C4-2B (cell line): ENCODE data around the gene ARRB1.
A peak's percentile ranks its signal among the peaks of the same experiment; 100 is the strongest.

Source experiments
- H3K27ac ChIP-seq: fragments of 450-650 bp; 2 replicates; pipeline ENCODE4 v1.5.1; 2017
- CTCF ChIP-seq: fragments of 450-650 bp; conservative IDR thresholded peaks from 2 replicates; pipeline ENCODE4 v1.5.1; 2017; ENCODE audit warnings: mild to moderate bottlenecking
- ZFX ChIP-seq: fragments of 450-650 bp; IDR thresholded peaks from 2 replicates; pipeline ENCODE4 v1.6.1; 2017

Gene ARRB1

GRCh38 chr11:75345455-75346160 is 5.9 kb downstream of the ARRB1 start:
- H3K27ac ChIP-seq: peak overlapping the region; percentile 97
- no peak for TF ChIP-seq ZFX
- TF ChIP-seq CTCF: no peak

GRCh38 chr11:75344761-75345454 is 6.6 kb downstream of the ARRB1 start:
- H3K27ac ChIP-seq: peak overlapping the region; percentile 97
- TF ChIP-seq CTCF (no peak), ZFX (no peak)

GRCh38 chr11:75344186-75344585 is 7.3 kb downstream of the ARRB1 start:
- peak overlapping the region; percentile 97 for H3K27ac ChIP-seq
- TF ChIP-seq CTCF (no peak), ZFX (no peak)

- TF ChIP-seq CTCF: no peak
- no peak for TF ChIP-seq ZFX
- peak overlapping the region; percentile 97 for H3K27ac ChIP-seq
Observed at GRCh38 chr11:75342966-75343870, 8.2 kb downstream of the ARRB1 start.

- H3K27ac ChIP-seq: peak overlapping the region; percentile 97
- TF ChIP-seq ZFX (no peak), CTCF (no peak)
Observed at GRCh38 chr11:75342231-75342918, 9.1 kb downstream of the ARRB1 start.

- H3K27ac ChIP-seq: peak overlapping the region; percentile 97
- TF ChIP-seq CTCF (no peak), ZFX (no peak)
Observed at GRCh38 chr11:75341612-75342011, 9.8 kb downstream of the ARRB1 start.
